NCI-H2081 (cell line): ENCODE results near the gene CDC42EP5.

Experiments used
- DNase-seq, 2 experiments: peaks; one replicate each; lab custom pipeline; 2025; lab: John Stamatoyannopoulos, UW

CDC42EP5 gene

GRCh38 chr19:54426291-54426931, 46.7 kb downstream of the CDC42EP5 start:
- no peak for DNase-seq

GRCh38 chr19:54425382-54425723, 47.7 kb downstream of the CDC42EP5 start:
- DNase-seq = no peak

GRCh38 chr19:54424660-54425381, 48.3 kb downstream of the CDC42EP5 start:
- DNase-seq = no peak

- DNase-seq = no peak
These were observed 48.9 kb downstream of the CDC42EP5 start for GRCh38 chr19:54424201-54424600.

- DNase-seq = no peak
These were observed 51.0 kb downstream of the CDC42EP5 start for GRCh38 chr19:54422136-54422535.

- no peak for DNase-seq
These were observed 51.6 kb downstream of the CDC42EP5 start for GRCh38 chr19:54421521-54421920.

- DNase-seq = no peak
These were observed 52.0 kb downstream of the CDC42EP5 start for GRCh38 chr19:54421169-54421516.

GRCh38 chr19:54420383-54421168, 52.5 kb downstream of the CDC42EP5 start:
- no peak for DNase-seq

GRCh38 chr19:54420068-54420382, 53.1 kb downstream of the CDC42EP5 start:
- DNase-seq = no peak

- DNase-seq = no peak
These were observed 53.9 kb downstream of the CDC42EP5 start for GRCh38 chr19:54418930-54419800.

- no peak for DNase-seq
These were observed 54.8 kb downstream of the CDC42EP5 start for GRCh38 chr19:54418030-54418929.

GRCh38 chr19:54416695-54417491, 56.2 kb downstream of the CDC42EP5 start:
- DNase-seq = no peak

- DNase-seq = no peak
These were observed 57.0 kb downstream of the CDC42EP5 start for GRCh38 chr19:54415901-54416673.

- no peak for DNase-seq
These were observed 57.7 kb downstream of the CDC42EP5 start, which contains the start of gene TTYH1 for GRCh38 chr19:54415208-54415900. TSS of gene TTYH1 (plus strand) at chr19:54415464. CDS start at chr19:54415553, 89 bp downstream.
